Measurements from ENCODE around the gene ELF4.

GRCh38 chrX:130055103-130055502 lies 55.2 kb downstream of the ELF4 start:
- TF ChIP-seq POLR2A (IDR thresholded peaks at IDR 0.05), result no peak
- TF ChIP-seq, protein P1, sequence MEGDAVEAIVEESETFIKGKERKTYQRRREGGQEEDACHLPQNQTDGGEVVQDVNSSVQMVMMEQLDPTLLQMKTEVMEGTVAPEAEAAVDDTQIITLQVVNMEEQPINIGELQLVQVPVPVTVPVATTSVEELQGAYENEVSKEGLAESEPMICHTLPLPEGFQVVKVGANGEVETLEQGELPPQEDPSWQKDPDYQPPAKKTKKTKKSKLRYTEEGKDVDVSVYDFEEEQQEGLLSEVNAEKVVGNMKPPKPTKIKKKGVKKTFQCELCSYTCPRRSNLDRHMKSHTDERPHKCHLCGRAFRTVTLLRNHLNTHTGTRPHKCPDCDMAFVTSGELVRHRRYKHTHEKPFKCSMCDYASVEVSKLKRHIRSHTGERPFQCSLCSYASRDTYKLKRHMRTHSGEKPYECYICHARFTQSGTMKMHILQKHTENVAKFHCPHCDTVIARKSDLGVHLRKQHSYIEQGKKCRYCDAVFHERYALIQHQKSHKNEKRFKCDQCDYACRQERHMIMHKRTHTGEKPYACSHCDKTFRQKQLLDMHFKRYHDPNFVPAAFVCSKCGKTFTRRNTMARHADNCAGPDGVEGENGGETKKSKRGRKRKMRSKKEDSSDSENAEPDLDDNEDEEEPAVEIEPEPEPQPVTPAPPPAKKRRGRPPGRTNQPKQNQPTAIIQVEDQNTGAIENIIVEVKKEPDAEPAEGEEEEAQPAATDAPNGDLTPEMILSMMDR (IDR thresholded peaks at IDR 0.05), result no peak

All from body of pancreas (tissue), 4 donors.